K562 (cell line): Measurements from ENCODE around the gene TMEM143. TPM values are rescaled to one million over a fixed set of nuclear protein-coding genes. Genes with fewer than 3 reads are reported as not detected.

Source experiments
- CREB1 ChIP-seq, 2 experiments: sonication (generic) in 1 of 2; formaldehyde crosslinking in 1 of 2; IDR thresholded peaks; 2 replicates each; pipeline versions ENCODE4 v1.6.1 to v1.8.0; 2012 to 2022; ENCODE audit warnings: inconsistent platforms in 1 of 2, mild to moderate bottlenecking in 1 of 2, missing genetic modification reagents in 1 of 2, moderate library complexity in 1 of 2
- EZH2 ChIP-seq: IDR thresholded peaks from 2 replicates; pipeline ENCODE4 v1.6.1; 2012; ENCODE audit warnings: low read depth, mild to moderate bottlenecking, inconsistent platforms, low read length, borderline replicate concordance
- GATAD2B ChIP-seq: fragments of 450-650 bp; IDR thresholded peaks from 2 replicates; pipeline ENCODE4 v1.6.1; 2017; ENCODE audit warnings: mild to moderate bottlenecking, borderline replicate concordance
- HDAC1 ChIP-seq, 2 experiments: fragments of 450-650 bp; IDR thresholded peaks; 2 replicates each; pipeline ENCODE4 v1.6.1; 2016 to 2017; ENCODE audit warnings: inconsistent platforms in 1 of 2, mild to moderate bottlenecking in 1 of 2, moderate library complexity in 1 of 2
- MAFF ChIP-seq: IDR thresholded peaks from 2 replicates; pipeline ENCODE4 v1.6.1; 2012; ENCODE audit warnings: low read length, improper control_type of control experiment
- NCOA6 ChIP-seq: fragments of 450-650 bp; IDR thresholded peaks from 2 replicates; pipeline ENCODE4 v1.6.1; 2017; ENCODE audit warnings: mild to moderate bottlenecking
- NR4A1 ChIP-seq, 2 experiments: fragments of 250-450 bp in 1 of 2; fragments of 450-650 bp in 1 of 2; sonication (Bioruptor Pico) in 1 of 2; IDR thresholded peaks; 2 replicates each; pipeline versions ENCODE4 v1.4.0 to v1.6.1; 2016 to 2020; ENCODE audit warnings: mild to moderate bottlenecking in 2 of 2, missing compliant biosample characterization in 1 of 2, missing genetic modification characterization in 1 of 2, moderate library complexity in 1 of 2
- PHF20 ChIP-seq: fragments of 450-650 bp; IDR thresholded peaks from 2 replicates; pipeline ENCODE4 v1.6.1; 2018; ENCODE audit not compliant: partially characterized antibody
- RBBP5 ChIP-seq: fragments of 200-600 bp; sonication (generic); IDR thresholded peaks from 2 replicates; pipeline ENCODE4 v1.6.1; 2012; ENCODE audit warnings: borderline replicate concordance, mild to moderate bottlenecking, low read length, control low read depth, inconsistent platforms; ENCODE audit not compliant: insufficient read depth, poor library complexity, severe bottlenecking
- SPI1 ChIP-seq: IDR thresholded peaks from 2 replicates; pipeline ENCODE4 v1.6.1; 2011; ENCODE audit warnings: low read depth, low read length, control low read depth, borderline replicate concordance
- ZBTB7A ChIP-seq: IDR thresholded peaks from 2 replicates; pipeline ENCODE4 v1.6.1; 2011; ENCODE audit warnings: low read depth, mild to moderate bottlenecking, low read length, moderate library complexity, borderline replicate concordance; ENCODE audit not compliant: control insufficient read depth
- ZC3H4 ChIP-seq: sonication (generic); formaldehyde crosslinking; IDR thresholded peaks from 2 replicates; pipeline ENCODE4 v1.9.0; 2021; ENCODE audit warnings: missing genetic modification reagents, borderline replicate concordance
- ZKSCAN1 ChIP-seq: fragments of 150-350 bp; IDR thresholded peaks from 2 replicates; pipeline ENCODE4 v1.6.1; 2016; ENCODE audit warnings: low read depth, low read length
- ZKSCAN3 ChIP-seq: fragments of 250-450 bp; sonication (Bioruptor Pico); IDR thresholded peaks from 2 replicates; pipeline ENCODE4 v1.4.0; 2020
- ZNF41 ChIP-seq: fragments of 250-450 bp; sonication (Bioruptor Pico); conservative IDR thresholded peaks from 2 replicates; pipeline ENCODE4 v1.4.0; 2020; ENCODE audit warnings: mild to moderate bottlenecking
- ZNF551 ChIP-seq: fragments of 250-450 bp; sonication (Bioruptor Pico); IDR thresholded peaks from 2 replicates; pipeline ENCODE4 v1.5.0; 2021; ENCODE audit warnings: mild to moderate bottlenecking, moderate library complexity
- polyA plus RNA-seq, 8 experiments: library from polyadenylated mRNA; depleted of rRNA in 4 of 8; stranded (reverse) in 5 of 8; unstranded in 3 of 8; fragments of >200 nt; fragmentation: Nextera tagmentation in 2 of 8; fragmentation: Illumina TruSeq in 1 of 8; extraction: Ambion mirVana in 2 of 8; extraction: Trizol in 1 of 8; gene quantifications; 2 replicates each; pipeline versions ENCODE4 v1.2.1 to v1.2.3, GENCODE V29; 2011 to 2014; ENCODE audit warnings: inconsistent platforms in 1 of 8, missing spikeins in 1 of 8
- total RNA-seq, 7 experiments: library from RNA; depleted of rRNA in 6 of 7; stranded (reverse); fragments of >200 nt in 6 of 7; fragmentation: Illumina TruSeq in 2 of 7; extraction: Trizol in 2 of 7; gene quantifications; 2 replicates each; pipeline versions ENCODE4 v1.2.1 to v1.2.3, GENCODE V29; 2011 to 2021; ENCODE audit warnings: low replicate concordance in 1 of 7
- TF ChIP-seq, protein P1 (sequence below): sonication (generic); formaldehyde crosslinking; IDR thresholded peaks from 2 replicates; pipeline ENCODE4 v1.4.0; 2020; ENCODE audit warnings: mild to moderate bottlenecking, missing genetic modification reagents
- TF ChIP-seq, protein P2 (sequence below): fragments of 250-450 bp; sonication (Bioruptor Pico); IDR thresholded peaks from 2 replicates; pipeline ENCODE4 v1.4.0; 2020
- TF ChIP-seq, protein P3 (sequence below): fragments of 450-650 bp; formaldehyde crosslinking; IDR thresholded peaks from 2 replicates; pipeline ENCODE4 v1.4.0; 2020; ENCODE audit warnings: mild to moderate bottlenecking, moderate library complexity
- TF ChIP-seq, protein P4 (sequence below): fragments of 250-450 bp; sonication (Bioruptor Pico); IDR thresholded peaks from 2 replicates; pipeline ENCODE4 v1.5.0; 2021; ENCODE audit warnings: mild to moderate bottlenecking, borderline replicate concordance

Gene TMEM143
- total and polyA plus RNA-seq, 9 of the 15 experiments (the other 6 are each of a cell fraction or from before 2014, with no cell fraction given) = 0.66 to 8.8 (median 4.3) TPM

DNA sequence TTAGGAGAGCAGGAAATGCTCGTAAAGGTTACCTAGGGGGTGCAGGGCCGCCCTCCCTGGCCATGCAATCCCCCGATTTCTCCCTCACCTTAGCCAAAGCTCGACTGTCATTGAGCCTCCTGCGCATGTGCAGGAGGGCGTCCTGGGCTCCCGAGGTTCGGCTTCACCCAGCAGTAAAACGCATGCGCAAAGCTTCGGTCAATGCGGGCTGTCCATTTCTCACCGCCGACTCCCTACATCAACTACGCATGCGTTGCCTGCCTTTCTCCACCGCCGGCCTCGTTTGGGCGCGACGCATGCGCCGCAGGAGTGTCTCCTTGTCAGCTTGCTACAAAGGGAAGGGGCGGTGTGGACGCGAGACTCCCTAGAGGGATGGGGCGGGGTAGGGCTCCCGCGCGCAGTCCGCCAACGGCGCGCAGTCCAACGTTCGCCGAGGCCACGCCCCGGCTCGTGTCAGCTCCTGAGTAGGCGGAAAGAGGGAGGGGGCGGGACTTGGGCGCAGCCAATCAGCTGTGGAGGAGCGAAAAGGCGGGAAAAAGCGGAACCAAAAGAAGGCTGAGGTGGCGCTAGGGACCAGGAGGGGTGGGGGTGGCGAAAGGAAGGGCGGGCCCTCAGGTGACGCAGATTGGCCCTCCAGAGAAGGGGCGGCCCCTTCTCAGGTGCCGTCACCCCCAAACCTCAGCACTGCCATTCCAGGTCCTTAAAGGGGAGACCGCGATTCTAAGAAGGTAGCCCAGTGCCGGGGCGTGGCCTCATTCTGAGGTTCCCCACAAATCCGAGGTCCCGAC, at the start of gene TMEM143, which contains the start of gene SYNGR4 (continued):
- TF ChIP-seq, protein P1, sequence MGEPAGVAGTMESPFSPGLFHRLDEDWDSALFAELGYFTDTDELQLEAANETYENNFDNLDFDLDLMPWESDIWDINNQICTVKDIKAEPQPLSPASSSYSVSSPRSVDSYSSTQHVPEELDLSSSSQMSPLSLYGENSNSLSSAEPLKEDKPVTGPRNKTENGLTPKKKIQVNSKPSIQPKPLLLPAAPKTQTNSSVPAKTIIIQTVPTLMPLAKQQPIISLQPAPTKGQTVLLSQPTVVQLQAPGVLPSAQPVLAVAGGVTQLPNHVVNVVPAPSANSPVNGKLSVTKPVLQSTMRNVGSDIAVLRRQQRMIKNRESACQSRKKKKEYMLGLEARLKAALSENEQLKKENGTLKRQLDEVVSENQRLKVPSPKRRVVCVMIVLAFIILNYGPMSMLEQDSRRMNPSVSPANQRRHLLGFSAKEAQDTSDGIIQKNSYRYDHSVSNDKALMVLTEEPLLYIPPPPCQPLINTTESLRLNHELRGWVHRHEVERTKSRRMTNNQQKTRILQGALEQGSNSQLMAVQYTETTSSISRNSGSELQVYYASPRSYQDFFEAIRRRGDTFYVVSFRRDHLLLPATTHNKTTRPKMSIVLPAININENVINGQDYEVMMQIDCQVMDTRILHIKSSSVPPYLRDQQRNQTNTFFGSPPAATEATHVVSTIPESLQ (CRISPR knock-in tag) = no peak
- TF ChIP-seq PHF20 (peak; percentile 43), EZH2 (no peak), CREB1 (IDR thresholded peaks at IDR 0.05) (peak; percentile 70), CREB1 (CRISPR knock-in tag; IDR thresholded peaks at IDR 0.05) (peak; percentile 88), MAFF (no peak), ZKSCAN3 (CRISPR knock-in tag) (no peak), ZC3H4 (no peak), SPI1 (no peak), HDAC1 (IDR thresholded peaks at IDR 0.05) (peak in 1 of 2 experiments; percentile 55; a peak in 1 of 4 replicates), ZBTB7A (peak; percentile 63), ZNF551 (no peak), RBBP5 (peak; percentile 9), NCOA6 (no peak), ZKSCAN1 (0 out of 2 replicates have a peak, but pooled peaks have one; percentile 24), GATAD2B (no peak), ZNF41 (CRISPR knock-in tag) (no peak), NR4A1 (CRISPR knock-in tag; IDR thresholded peaks at IDR 0.05) (no peak), NR4A1 (tag; IDR thresholded peaks at IDR 0.05) (no peak)
- TF ChIP-seq, protein P2, sequence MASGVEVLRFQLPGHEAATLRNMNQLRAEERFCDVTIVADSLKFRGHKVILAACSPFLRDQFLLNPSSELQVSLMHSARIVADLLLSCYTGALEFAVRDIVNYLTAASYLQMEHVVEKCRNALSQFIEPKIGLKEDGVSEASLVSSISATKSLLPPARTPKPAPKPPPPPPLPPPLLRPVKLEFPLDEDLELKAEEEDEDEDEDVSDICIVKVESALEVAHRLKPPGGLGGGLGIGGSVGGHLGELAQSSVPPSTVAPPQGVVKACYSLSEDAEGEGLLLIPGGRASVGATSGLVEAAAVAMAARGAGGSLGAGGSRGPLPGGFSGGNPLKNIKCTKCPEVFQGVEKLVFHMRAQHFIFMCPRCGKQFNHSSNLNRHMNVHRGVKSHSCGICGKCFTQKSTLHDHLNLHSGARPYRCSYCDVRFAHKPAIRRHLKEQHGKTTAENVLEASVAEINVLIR (CRISPR knock-in tag) = no peak
- TF ChIP-seq, protein P3, sequence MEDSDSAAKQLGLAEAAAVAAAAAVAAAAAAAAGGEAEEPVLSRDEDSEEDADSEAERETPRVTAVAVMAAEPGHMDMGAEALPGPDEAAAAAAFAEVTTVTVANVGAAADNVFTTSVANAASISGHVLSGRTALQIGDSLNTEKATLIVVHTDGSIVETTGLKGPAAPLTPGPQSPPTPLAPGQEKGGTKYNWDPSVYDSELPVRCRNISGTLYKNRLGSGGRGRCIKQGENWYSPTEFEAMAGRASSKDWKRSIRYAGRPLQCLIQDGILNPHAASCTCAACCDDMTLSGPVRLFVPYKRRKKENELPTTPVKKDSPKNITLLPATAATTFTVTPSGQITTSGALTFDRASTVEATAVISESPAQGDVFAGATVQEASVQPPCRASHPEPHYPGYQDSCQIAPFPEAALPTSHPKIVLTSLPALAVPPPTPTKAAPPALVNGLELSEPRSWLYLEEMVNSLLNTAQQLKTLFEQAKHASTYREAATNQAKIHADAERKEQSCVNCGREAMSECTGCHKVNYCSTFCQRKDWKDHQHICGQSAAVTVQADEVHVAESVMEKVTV (CRISPR knock-in tag) = no peak
- TF ChIP-seq, protein P4, sequence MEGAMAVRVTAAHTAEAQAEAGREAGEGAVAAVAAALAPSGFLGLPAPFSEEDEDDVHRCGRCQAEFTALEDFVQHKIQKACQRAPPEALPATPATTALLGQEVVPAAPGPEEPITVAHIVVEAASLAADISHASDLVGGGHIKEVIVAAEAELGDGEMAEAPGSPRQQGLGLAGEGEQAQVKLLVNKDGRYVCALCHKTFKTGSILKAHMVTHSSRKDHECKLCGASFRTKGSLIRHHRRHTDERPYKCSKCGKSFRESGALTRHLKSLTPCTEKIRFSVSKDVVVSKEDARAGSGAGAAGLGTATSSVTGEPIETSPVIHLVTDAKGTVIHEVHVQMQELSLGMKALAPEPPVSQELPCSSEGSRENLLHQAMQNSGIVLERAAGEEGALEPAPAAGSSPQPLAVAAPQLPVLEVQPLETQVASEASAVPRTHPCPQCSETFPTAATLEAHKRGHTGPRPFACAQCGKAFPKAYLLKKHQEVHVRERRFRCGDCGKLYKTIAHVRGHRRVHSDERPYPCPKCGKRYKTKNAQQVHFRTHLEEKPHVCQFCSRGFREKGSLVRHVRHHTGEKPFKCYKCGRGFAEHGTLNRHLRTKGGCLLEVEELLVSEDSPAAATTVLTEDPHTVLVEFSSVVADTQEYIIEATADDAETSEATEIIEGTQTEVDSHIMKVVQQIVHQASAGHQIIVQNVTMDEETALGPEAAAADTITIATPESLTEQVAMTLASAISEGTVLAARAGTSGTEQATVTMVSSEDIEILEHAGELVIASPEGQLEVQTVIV (CRISPR knock-in tag) = no peak
